ENCODE data around the gene CLNK. TPM values are rescaled to one million over a fixed set of nuclear protein-coding genes. Genes with fewer than 3 reads are reported as not detected.

CLNK gene
- polyA plus RNA-seq, 1 of the 3 experiments (the other 2 are of a cell fraction), result not detected

- H3K9ac ChIP-seq, result no peak overlapping the region
- ChIA-PET POLR2A (no interaction called here), CTCF (no interaction called here)
- H3K79me2 ChIP-seq (ENCODE audit: insufficient read depth), result no peaks in the 10 kb centered on the region
- DNase-seq, result no peak
- H3K27ac ChIP-seq (ENCODE audit: low read depth in 2 of 2, low read length in 1 of 2), result no peak overlapping the region
- no peak overlapping the region for H2AFZ ChIP-seq (ENCODE audit: low read depth)
- TF ChIP-seq YY1 (IDR thresholded peaks at IDR 0.05; ENCODE audit: low read depth) (no peak), USF2 (IDR thresholded peaks at IDR 0.05; ENCODE audit: borderline replicate concordance, low read depth, low read length) (no peak), PBX3 (IDR thresholded peaks at IDR 0.05) (no peak), MXI1 (IDR thresholded peaks at IDR 0.05; ENCODE audit: low read depth, low read length) (no peak), RCOR1 (IDR thresholded peaks at IDR 0.05; ENCODE audit: low read length) (no peak), ELF1 (IDR thresholded peaks at IDR 0.05) (no peak), EP300 (IDR thresholded peaks at IDR 0.05; ENCODE audit: borderline replicate concordance in 1 of 2, low read depth in 1 of 2, low read length in 1 of 2) (no peak), REST (IDR thresholded peaks at IDR 0.05; ENCODE audit: low read depth, low read length) (no peak), TCF12 (IDR thresholded peaks at IDR 0.05) (no peak), FOXM1 (IDR thresholded peaks at IDR 0.05; ENCODE audit: low read depth) (no peak), CTCF (IDR thresholded peaks at IDR 0.05) (no peak), NRF1 (IDR thresholded peaks at IDR 0.05; ENCODE audit: low read depth, low read length) (no peak), GABPA (IDR thresholded peaks at IDR 0.05; ENCODE audit: low read depth) (no peak), EZH2phosphoT487 (IDR thresholded peaks at IDR 0.05; ENCODE audit: borderline replicate concordance, low read depth) (no peak), MAX (IDR thresholded peaks at IDR 0.05; ENCODE audit: low read depth) (no peak)
- H4K20me1 ChIP-seq (ENCODE audit: insufficient read depth), result no peaks in the 10 kb centered on the region
- no peaks in the 10 kb centered on the region for H3K27me3 ChIP-seq (ENCODE audit: insufficient read depth)
- no peaks in the 10 kb centered on the region for H3K9me2 ChIP-seq
- H3K4me3 ChIP-seq (ENCODE audit: low read depth in 2 of 2, low read length in 1 of 2), result no peak overlapping the region
- no peaks in the 10 kb centered on the region for H3K4me1 ChIP-seq (ENCODE audit: control insufficient read depth in 1 of 2, insufficient read depth in 2 of 2, low read depth in 1 of 2, low read length in 1 of 2)
- no peaks in the 10 kb centered on the region for H3F3A ChIP-seq (replicated peaks; ENCODE audit: insufficient read depth)
- H3K9me3 ChIP-seq, result no peaks in the 10 kb centered on the region
- H3K36me3 ChIP-seq (replicated peaks in 1 of 2; ENCODE audit: control insufficient read depth in 1 of 2, insufficient read depth in 2 of 2, low read length in 1 of 2), result no peaks in the 10 kb centered on the region
- no peak overlapping the region for H3K4me2 ChIP-seq
- WGBS (ENCODE audit: low lambda C conversion rate), result 52% methylated on average over 3 of the region's 3 CpGs
Observed at GRCh38 chr4:10688022-10688421, 3.5 kb upstream of the CLNK start.
